Transverse colon (tissue), 4 donors: ENCODE data around the gene ITGB5. TPM values are rescaled to one million over a fixed set of nuclear protein-coding genes. Genes with fewer than 3 reads are reported as not detected.
A peak's percentile ranks its signal among the peaks of the same experiment; 100 is the strongest.

ENCODE experiments used
- DNase-seq: peaks from one replicate; pipeline ENCODE4 v3.0.0-alpha.2; 2019
- H3K27ac ChIP-seq, 4 donors: fragments of 200-600 bp; sonication (generic); 2 replicates each; pipeline ENCODE4 v1.5.1; 2016 to 2018; ENCODE audit warnings: inconsistent platforms in 4 of 4
- H3K27me3 ChIP-seq: fragments of 200-600 bp; sonication (generic); 2 replicates; pipeline ENCODE4 v1.5.1; 2017; ENCODE audit warnings: inconsistent platforms
- H3K36me3 ChIP-seq, 4 donors: fragments of 200-600 bp; sonication (generic); 2 replicates each; pipeline ENCODE4 v1.5.1; 2017 to 2019; ENCODE audit warnings: inconsistent platforms in 4 of 4
- H3K4me1 ChIP-seq, 4 donors: fragments of 200-600 bp; sonication (generic); 2 replicates each; pipeline ENCODE4 v1.5.1; 2017 to 2020; ENCODE audit warnings: inconsistent platforms in 4 of 4
- H3K4me3 ChIP-seq, 4 donors: fragments of 200-600 bp; sonication (generic); 1 replicate in 1 of 4; 2 replicates in 3 of 4; pipeline versions ENCODE4 v1.5.1 to v1.6.1; 2017 to 2019; ENCODE audit warnings: inconsistent platforms in 4 of 4
- H3K9me3 ChIP-seq, 2 donors: fragments of 200-600 bp; sonication (generic); 2 replicates each; pipeline ENCODE4 v1.5.1; 2017 to 2019; ENCODE audit warnings: inconsistent platforms in 2 of 2
- EP300 ChIP-seq: sonication (generic); formaldehyde crosslinking; IDR thresholded peaks from one replicate; pipeline ENCODE4 v1.6.1; 2017; ENCODE audit warnings: antibody characterized with exemption, low read depth
- POLR2A ChIP-seq: fragments of 450-650 bp; IDR thresholded peaks from one replicate; pipeline ENCODE4 v1.6.1; 2016; ENCODE audit warnings: antibody characterized with exemption, mild to moderate bottlenecking, moderate library complexity
- POLR2AphosphoS5 ChIP-seq, 3 donors: sonication (generic); formaldehyde crosslinking; IDR thresholded peaks; one replicate each; pipeline ENCODE4 v1.6.1; 2016; ENCODE audit warnings: antibody characterized with exemption in 3 of 3
- WGBS, 2 donors: methylation state at CpG; one replicate each; pipeline ENCODE4 v1.1.5; 2018; ENCODE audit warnings: low coverage in 1 of 2; 5-methylcytosine and 5-hydroxymethylcytosine counted together
- in situ Hi-C, 4 donors: fragments of 200-750 bp; cut with MboI; loops; one replicate each; pipeline versions ENCODE4 v1.15.0 to v1.15.1; 2017; ENCODE audit warnings: low sequenced_read_pairs in 3 of 4, low pct_ligation_motif_present in 1 of 4, low pct_unique_long_range_greater_than_20kb in 1 of 4
- intact Hi-C: fragments of 100-400 bp; cut with DNase I; formaldehyde crosslinking; loops from one replicate; pipeline ENCODE4 v1.15.1; 2023; ENCODE audit warnings: low total_unique reads
- total RNA-seq, 4 donors: library from RNA; depleted of rRNA; stranded (reverse); fragments of >200 nt; gene quantifications; one replicate each; pipeline ENCODE4 v1.1.0, GENCODE V29; 2016
- TF ChIP-seq, protein P1 (sequence below), 5 experiments: fragments of 200-600 bp in 3 of 5; fragments of 450-650 bp in 2 of 5; sonication (generic) in 3 of 5; IDR thresholded peaks; 1 replicate in 2 of 5; 2 replicates in 3 of 5; pipeline ENCODE4 v1.5.1; 2016 to 2017; ENCODE audit warnings: antibody characterized with exemption in 5 of 5, inconsistent platforms in 3 of 5, mild to moderate bottlenecking in 2 of 5, moderate library complexity in 1 of 5

ITGB5 gene
- total RNA-seq, 4 donors from 2014 or later = 62.8 to 572 (median 105) TPM

DNA sequence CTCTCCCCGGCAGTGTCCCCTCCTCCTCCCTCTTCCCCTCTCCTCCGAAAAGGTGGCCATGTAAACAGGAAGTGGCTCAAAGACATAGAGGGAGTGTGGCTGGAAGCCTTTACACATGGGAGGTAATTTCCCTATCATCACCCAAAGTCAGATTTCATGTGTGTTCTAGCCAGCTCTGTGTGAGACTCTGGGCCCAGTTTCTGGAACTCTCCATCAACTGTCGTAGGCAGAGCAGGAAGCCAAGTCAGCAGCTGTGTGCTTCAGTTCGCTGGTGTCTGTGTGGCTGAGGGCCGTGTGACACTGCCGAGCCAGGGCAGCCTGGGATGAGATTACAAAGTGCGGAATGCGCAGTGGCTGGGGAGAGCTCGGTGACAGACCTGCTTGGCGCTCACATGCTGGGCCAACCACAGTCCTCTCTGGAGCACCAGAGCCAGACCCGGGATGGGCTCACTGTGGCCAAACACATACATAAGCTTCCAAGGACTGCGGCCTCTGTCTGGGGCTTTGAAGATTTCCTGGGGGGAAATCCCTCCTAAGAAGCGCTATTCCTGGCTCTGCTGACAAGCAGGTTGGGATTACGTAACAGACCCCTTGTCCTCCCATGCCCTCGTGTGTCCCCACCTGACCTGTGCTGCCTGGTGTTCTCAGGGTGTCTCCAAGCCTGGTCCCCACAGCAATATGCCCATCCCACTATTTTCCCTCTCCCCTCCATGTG, 106.2 kb downstream of the ITGB5 start:
- 44 to 46% methylated on average over 3 to 15 of the region's 15 CpGs for WGBS, 2 donors
- in situ Hi-C loops = no loop called here
- Histone ChIP-seq H3K36me3 (no peaks in the 10 kb centered on the region), H3K27me3 (no peaks in the 10 kb centered on the region), H3K9me3 (no peaks in the 10 kb centered on the region), H3K4me3 (no peak overlapping the region), H3K4me1 (peaks cover 12 to 45% (median 23%) of the 10 kb centered on the region in 4 donors), H3K27ac (peak overlapping the region; percentile 65 to 90 (median 87))
- peak; percentile 50 for DNase-seq
- intact Hi-C loops = no loop called here
- TF ChIP-seq POLR2A = no peak
- TF ChIP-seq, protein P1, sequence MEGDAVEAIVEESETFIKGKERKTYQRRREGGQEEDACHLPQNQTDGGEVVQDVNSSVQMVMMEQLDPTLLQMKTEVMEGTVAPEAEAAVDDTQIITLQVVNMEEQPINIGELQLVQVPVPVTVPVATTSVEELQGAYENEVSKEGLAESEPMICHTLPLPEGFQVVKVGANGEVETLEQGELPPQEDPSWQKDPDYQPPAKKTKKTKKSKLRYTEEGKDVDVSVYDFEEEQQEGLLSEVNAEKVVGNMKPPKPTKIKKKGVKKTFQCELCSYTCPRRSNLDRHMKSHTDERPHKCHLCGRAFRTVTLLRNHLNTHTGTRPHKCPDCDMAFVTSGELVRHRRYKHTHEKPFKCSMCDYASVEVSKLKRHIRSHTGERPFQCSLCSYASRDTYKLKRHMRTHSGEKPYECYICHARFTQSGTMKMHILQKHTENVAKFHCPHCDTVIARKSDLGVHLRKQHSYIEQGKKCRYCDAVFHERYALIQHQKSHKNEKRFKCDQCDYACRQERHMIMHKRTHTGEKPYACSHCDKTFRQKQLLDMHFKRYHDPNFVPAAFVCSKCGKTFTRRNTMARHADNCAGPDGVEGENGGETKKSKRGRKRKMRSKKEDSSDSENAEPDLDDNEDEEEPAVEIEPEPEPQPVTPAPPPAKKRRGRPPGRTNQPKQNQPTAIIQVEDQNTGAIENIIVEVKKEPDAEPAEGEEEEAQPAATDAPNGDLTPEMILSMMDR (IDR thresholded peaks at IDR 0.05) = no peak
- TF ChIP-seq EP300 = no peak
- TF ChIP-seq POLR2AphosphoS5 (IDR thresholded peaks at IDR 0.05) = peak in 2 of 3 donors; percentile 16 to 36

DNA sequence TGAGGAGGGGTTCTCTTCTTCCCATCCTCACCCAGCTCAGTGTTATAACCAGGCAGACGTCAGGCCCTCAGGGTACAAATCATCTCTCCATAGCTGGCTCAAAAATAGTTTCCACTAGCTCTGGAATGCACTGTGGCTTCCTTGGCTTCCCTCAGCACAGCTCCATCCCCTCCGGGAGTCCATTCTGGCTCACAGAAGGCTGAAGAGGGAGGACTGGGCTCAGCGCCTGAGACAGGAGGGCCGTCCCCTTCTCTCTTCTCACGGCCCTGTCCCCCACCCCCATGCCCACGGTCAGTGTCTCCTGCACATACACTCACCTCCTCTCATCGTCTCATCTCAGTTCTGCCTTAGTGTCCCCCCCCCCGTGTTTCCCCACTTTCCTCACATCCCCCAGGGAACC, 106.8 kb downstream of the ITGB5 start:
- intact Hi-C loops = no loop called here
- Histone ChIP-seq H3K36me3 (no peaks in the 10 kb centered on the region), H3K27ac (peak overlapping the region; percentile 65 to 90 (median 87))

DNA sequence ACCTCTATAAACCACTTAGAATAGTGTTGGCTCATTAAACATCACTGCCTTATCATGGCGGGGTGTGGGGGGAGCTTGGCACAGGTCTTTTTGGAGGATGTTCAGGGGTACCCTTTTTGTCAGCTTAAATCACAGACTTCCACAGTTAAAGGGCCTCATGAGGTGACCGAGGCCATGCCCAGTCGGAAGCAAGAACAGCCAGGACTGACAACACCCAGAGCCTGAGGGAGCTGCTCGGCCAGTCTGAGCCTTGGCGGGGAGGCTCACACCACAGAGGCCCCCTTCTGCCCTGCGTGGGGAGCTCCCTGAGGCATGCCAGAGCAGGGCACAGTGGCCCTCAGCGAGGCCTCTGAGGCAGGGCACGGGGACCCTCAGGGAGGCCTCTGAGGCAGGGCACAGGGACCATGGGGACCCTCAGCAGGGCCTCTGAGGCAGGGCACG, 107.4 kb downstream of the ITGB5 start:
- peak overlapping the region; percentile 65 to 90 (median 87) for H3K27ac ChIP-seq
- intact Hi-C loops = no loop called here
- no peaks in the 10 kb centered on the region for H3K36me3 ChIP-seq
- DNase-seq = no peak
- peaks cover 12 to 42% (median 25%) of the 10 kb centered on the region in 4 donors for H3K4me1 ChIP-seq
- 59 to 60% methylated on average over 2 to 9 of the region's 9 CpGs for WGBS, 2 donors
- H3K9me3 ChIP-seq = no peaks in the 10 kb centered on the region
- TF ChIP-seq EP300 (no peak), POLR2AphosphoS5 (IDR thresholded peaks at IDR 0.05) (no peak), POLR2A (no peak)
- TF ChIP-seq, protein P1 (IDR thresholded peaks at IDR 0.05) = no peak
- no peaks in the 10 kb centered on the region for H3K27me3 ChIP-seq
- no peak overlapping the region for H3K4me3 ChIP-seq
- in situ Hi-C loops = no loop called here

More for the DNA sequence above, 106.8 kb downstream of the ITGB5 start:
- Histone ChIP-seq H3K9me3 (no peaks in the 10 kb centered on the region), H3K4me1 (peaks cover 12 to 42% (median 23%) of the 10 kb centered on the region in 4 donors), H3K4me3 (no peak overlapping the region), H3K27me3 (no peaks in the 10 kb centered on the region)
- TF ChIP-seq EP300 = no peak
- in situ Hi-C loops = no loop called here
- DNase-seq = peak; percentile 26
- WGBS, 2 donors = 62% methylated on average over 8 of the region's 8 CpGs; no CpG with 5 or more reads in 1 of the 2 donors

DNA sequence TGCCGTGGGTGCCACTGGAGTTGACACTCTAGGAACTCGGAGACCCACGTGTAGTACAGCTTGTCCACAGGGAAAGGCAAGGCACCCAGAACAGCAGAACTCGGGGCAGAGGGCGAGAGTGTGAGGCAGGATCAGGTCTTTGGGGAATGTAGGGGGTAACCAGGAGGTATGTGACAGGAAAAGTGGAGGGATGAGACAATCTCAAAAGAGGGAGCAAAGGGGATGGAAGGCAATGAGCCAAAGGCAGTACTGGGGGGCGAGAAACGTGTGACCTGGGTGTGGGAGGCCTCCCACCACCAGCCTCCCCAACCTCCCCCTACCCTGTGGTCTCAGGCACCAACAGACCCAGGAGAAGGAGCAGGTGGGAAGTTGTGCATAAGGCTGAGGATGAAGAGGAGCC, 108.0 kb downstream of the ITGB5 start:
- TF ChIP-seq POLR2AphosphoS5 (IDR thresholded peaks at IDR 0.05) (no peak), EP300 (no peak), POLR2A (no peak)
- TF ChIP-seq, protein P1 (IDR thresholded peaks at IDR 0.05) = no peak
- no peaks in the 10 kb centered on the region for H3K36me3 ChIP-seq
- no peak for DNase-seq
- H3K9me3 ChIP-seq = no peaks in the 10 kb centered on the region
- peak overlapping the region; percentile 65 to 90 (median 87) for H3K27ac ChIP-seq
- intact Hi-C loops = no loop called here
- WGBS, 2 donors = 70% methylated on average over 7 of the region's 7 CpGs; no CpG with 5 or more reads in 1 of the 2 donors
- in situ Hi-C loops = no loop called here
- no peaks in the 10 kb centered on the region for H3K27me3 ChIP-seq
- peaks cover 12 to 44% (median 32%) of the 10 kb centered on the region in 4 donors for H3K4me1 ChIP-seq
- no peak overlapping the region for H3K4me3 ChIP-seq
